ENCODE results near the gene MRRF. TPM values are rescaled to one million over a fixed set of nuclear protein-coding genes. Genes with fewer than 3 reads are reported as not detected.

The MRRF gene
- total and polyA plus RNA-seq, 8 donors, result 7.1 to 98.6 (median 26.4) TPM

- TF ChIP-seq CTCF (IDR thresholded peaks at IDR 0.05) (peak in 6 of 7 experiments; percentile 87 to 96 (median 93)), POLR2AphosphoS5 (IDR thresholded peaks at IDR 0.05) (peak in 1 of 3 donors; percentile 65), EP300 (IDR thresholded peaks at IDR 0.05) (no peak)
- no peak overlapping the region for H3K27ac ChIP-seq
- peak; percentile 84 to 92 for DNase-seq
- H3K9me3 ChIP-seq, result no peaks in the 10 kb centered on the region
- peaks cover 5 to 26% (median 17%) of the 10 kb centered on the region in 4 donors for H3K4me1 ChIP-seq
- intact Hi-C loops (cut with DNase I; ENCODE audit: low total_unique reads), result no loop called here
- no peaks in the 10 kb centered on the region for H3K27me3 ChIP-seq
- 35 to 40% (median 38%) methylated on average over 10 to 11 of the region's 11 CpGs for WGBS, 5 donors
- H3K4me3 ChIP-seq, result no peak overlapping the region
- no peaks in the 10 kb centered on the region for H3K36me3 ChIP-seq
These were observed 86.1 kb downstream of the MRRF start for GRCh38 chr9:122350577-122351355.

- Histone ChIP-seq H3K27ac (no peak overlapping the region), H3K9me3 (no peaks in the 10 kb centered on the region), H3K4me1 (no peaks in the 10 kb centered on the region), H3K36me3 (no peaks in the 10 kb centered on the region), H3K27me3 (no peaks in the 10 kb centered on the region), H3K4me3 (no peak overlapping the region)
- TF ChIP-seq CTCF (IDR thresholded peaks at IDR 0.05), result no peak
- no peak for TF ChIP-seq EP300 (IDR thresholded peaks at IDR 0.05)
- no peak for TF ChIP-seq POLR2A (IDR thresholded peaks at IDR 0.05)
- no peak for TF ChIP-seq POLR2AphosphoS5 (IDR thresholded peaks at IDR 0.05)
- intact Hi-C loops (cut with DNase I; ENCODE audit: low total_unique reads), result no loop called here
- WGBS, 5 donors, result 83 to 88% (median 85%) methylated on average over 8 of the region's 8 CpGs
- DNase-seq, result no peak
These were observed 90.0 kb downstream of the MRRF start for GRCh38 chr9:122354536-122355199.

GRCh38 chr9:122355336-122355875 is 90.7 kb downstream of the MRRF start:
- no peak overlapping the region for H3K4me3 ChIP-seq
- TF ChIP-seq EP300 (IDR thresholded peaks at IDR 0.05) (no peak), POLR2A (IDR thresholded peaks at IDR 0.05) (no peak), CTCF (IDR thresholded peaks at IDR 0.05) (no peak), POLR2AphosphoS5 (IDR thresholded peaks at IDR 0.05) (no peak)
- DNase-seq, result no peak
- no peaks in the 10 kb centered on the region for H3K27me3 ChIP-seq
- H3K36me3 ChIP-seq, result no peaks in the 10 kb centered on the region
- H3K27ac ChIP-seq, result no peak overlapping the region
- intact Hi-C loops (cut with DNase I; ENCODE audit: low total_unique reads), result no loop called here
- WGBS, 5 donors, result 81 to 92% (median 87%) methylated on average over 4 of the region's 4 CpGs
- no peaks in the 10 kb centered on the region for H3K9me3 ChIP-seq
- no peaks in the 10 kb centered on the region for H3K4me1 ChIP-seq

- WGBS, 5 donors, result 29 to 52% (median 38%) methylated on average over 2 of the region's 2 CpGs
- Histone ChIP-seq H3K4me3 (no peak overlapping the region), H3K4me1 (no peaks in the 10 kb centered on the region), H3K27ac (no peak overlapping the region), H3K27me3 (no peaks in the 10 kb centered on the region), H3K36me3 (no peaks in the 10 kb centered on the region), H3K9me3 (no peaks in the 10 kb centered on the region)
- TF ChIP-seq POLR2AphosphoS5 (IDR thresholded peaks at IDR 0.05), result no peak
- peak in 1 of 7 experiments; percentile 11 for TF ChIP-seq CTCF (IDR thresholded peaks at IDR 0.05)
- intact Hi-C loops (cut with DNase I; ENCODE audit: low total_unique reads), result no loop called here
- no peak for DNase-seq
These were observed 91.9 kb downstream of the MRRF start for GRCh38 chr9:122356627-122357026.

Data from stomach (tissue), 9 donors.